Prostate gland (tissue), 2 donors: Measurements from ENCODE around the gene NCAPG2.

Experiments
- POLR2A ChIP-seq: fragments of 450-650 bp; IDR thresholded peaks from one replicate; pipeline ENCODE4 v1.6.1; 2016; ENCODE audit warnings: antibody characterized with exemption, mild to moderate bottlenecking
- POLR2AphosphoS5 ChIP-seq: sonication (generic); formaldehyde crosslinking; IDR thresholded peaks from one replicate; pipeline ENCODE4 v1.6.1; 2017; ENCODE audit warnings: antibody characterized with exemption
- TF ChIP-seq, protein P1 (sequence below), 4 experiments: fragments of 200-600 bp in 2 of 4; fragments of 450-650 bp in 2 of 4; sonication (generic) in 2 of 4; IDR thresholded peaks; 1 replicate in 3 of 4; 2 replicates in 1 of 4; pipeline ENCODE4 v1.5.1; 2016 to 2019; ENCODE audit warnings: antibody characterized with exemption in 4 of 4, mild to moderate bottlenecking in 2 of 4, moderate library complexity in 2 of 4

- TF ChIP-seq POLR2AphosphoS5 (no peak), POLR2A (no peak)
- TF ChIP-seq, protein P1, sequence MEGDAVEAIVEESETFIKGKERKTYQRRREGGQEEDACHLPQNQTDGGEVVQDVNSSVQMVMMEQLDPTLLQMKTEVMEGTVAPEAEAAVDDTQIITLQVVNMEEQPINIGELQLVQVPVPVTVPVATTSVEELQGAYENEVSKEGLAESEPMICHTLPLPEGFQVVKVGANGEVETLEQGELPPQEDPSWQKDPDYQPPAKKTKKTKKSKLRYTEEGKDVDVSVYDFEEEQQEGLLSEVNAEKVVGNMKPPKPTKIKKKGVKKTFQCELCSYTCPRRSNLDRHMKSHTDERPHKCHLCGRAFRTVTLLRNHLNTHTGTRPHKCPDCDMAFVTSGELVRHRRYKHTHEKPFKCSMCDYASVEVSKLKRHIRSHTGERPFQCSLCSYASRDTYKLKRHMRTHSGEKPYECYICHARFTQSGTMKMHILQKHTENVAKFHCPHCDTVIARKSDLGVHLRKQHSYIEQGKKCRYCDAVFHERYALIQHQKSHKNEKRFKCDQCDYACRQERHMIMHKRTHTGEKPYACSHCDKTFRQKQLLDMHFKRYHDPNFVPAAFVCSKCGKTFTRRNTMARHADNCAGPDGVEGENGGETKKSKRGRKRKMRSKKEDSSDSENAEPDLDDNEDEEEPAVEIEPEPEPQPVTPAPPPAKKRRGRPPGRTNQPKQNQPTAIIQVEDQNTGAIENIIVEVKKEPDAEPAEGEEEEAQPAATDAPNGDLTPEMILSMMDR (IDR thresholded peaks at IDR 0.05) = no peak
Measured at GRCh38 chr7:158746957-158747356, 42.4 kb upstream of the NCAPG2 start.
